ENCODE data around the gene DDX1. TPM values are rescaled to one million over a fixed set of nuclear protein-coding genes. Genes with fewer than 3 reads are reported as not detected.
A peak's percentile ranks its signal among the peaks of the same experiment; 100 is the strongest.

Gene DDX1
- total and polyA plus RNA-seq, 2 donors (not counting 1 experiment from before 2014, with no cell fraction given): 13.2 to 52.6 TPM

DNA sequence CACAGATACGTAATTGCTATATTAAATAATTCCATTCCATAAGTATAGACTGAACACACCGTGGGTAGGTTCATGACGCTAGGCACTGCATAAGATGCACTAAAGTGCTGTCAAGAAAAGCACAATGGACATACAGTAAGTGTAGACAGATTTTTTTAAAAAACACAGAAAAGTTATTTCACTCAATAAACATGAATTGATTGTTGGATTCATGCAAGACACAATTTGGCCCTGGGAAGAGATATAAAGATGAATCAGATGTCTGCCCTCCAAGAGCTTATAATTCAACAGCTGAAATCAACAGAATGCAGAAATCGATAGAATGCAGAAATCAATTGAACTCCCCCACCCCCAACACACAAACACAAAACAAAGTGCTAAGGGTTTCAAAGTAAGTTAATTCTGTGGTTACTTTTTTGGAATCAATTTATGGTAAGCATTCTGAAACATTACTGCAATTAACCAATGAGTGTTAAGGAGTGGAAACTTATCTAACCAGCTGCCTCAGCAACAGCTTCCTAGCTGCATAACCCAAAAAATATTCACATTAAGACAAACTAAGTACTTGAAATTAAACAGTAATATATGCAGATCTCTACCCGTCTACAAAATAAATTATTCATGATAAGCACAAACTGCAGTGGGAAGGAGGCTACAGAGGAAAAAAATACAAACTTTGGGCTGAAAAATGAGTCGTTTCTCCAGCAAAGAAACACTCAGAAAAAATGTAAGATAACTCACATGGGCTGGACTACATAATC, 32.1 kb upstream of the DDX1 start:
- Histone ChIP-seq H3K27me3 (replicated peaks in 1 of 4; ENCODE audit: control extremely low read depth in 1 of 4, control insufficient read depth in 3 of 4, insufficient read depth in 4 of 4, low read length in 3 of 4) (no peaks in the 10 kb centered on the region), H2AFZ (ENCODE audit: insufficient read depth, low read depth, low read length, poor library complexity, severe bottlenecking) (no peak overlapping the region), H3K79me2 (ENCODE audit: control insufficient read depth, insufficient read depth, low read length) (peaks cover 42% of the 10 kb centered on the region), H3K4me1 (ENCODE audit: control insufficient read depth in 2 of 2, insufficient read depth in 2 of 2, low read length in 2 of 2) (peaks cover 12 to 15% of the 10 kb centered on the region in 2 donors), H3K9ac (ENCODE audit: low read length) (peak overlapping the region; percentile 27), H3K27ac (ENCODE audit: low read length in 2 of 2) (no peak overlapping the region), H4K20me1 (ENCODE audit: control insufficient read depth, insufficient read depth, low read length, poor library complexity, severe bottlenecking) (no peaks in the 10 kb centered on the region), H3K9me3 (ENCODE audit: control extremely low read depth in 1 of 3, control insufficient read depth in 2 of 3, insufficient read depth in 1 of 3, low read length in 2 of 3) (no peaks in the 10 kb centered on the region), H3K36me3 (replicated peaks in 1 of 2; ENCODE audit: control extremely low read depth in 1 of 2, control insufficient read depth in 1 of 2, extremely low read depth in 1 of 2, insufficient read depth in 2 of 2, low read length in 1 of 2) (peaks cover 3 to 10% of the 10 kb centered on the region in 2 experiments), H3K4me2 (replicated peaks; ENCODE audit: low read depth, low read length, poor library complexity, severe bottlenecking) (peak overlapping the region; percentile 75), H3K4me3 (ENCODE audit: control extremely low read depth in 1 of 5, extremely low read depth in 1 of 5, insufficient read depth in 1 of 5, low read depth in 2 of 5, low read length in 4 of 5) (no peak overlapping the region)
- 67% methylated on average over 2 of the region's 6 CpGs for WGBS (ENCODE audit: insufficient coverage)
- ChIA-PET CTCF (interaction anchor here (1.4 to 5.2 kb wide), 2 partner anchors 17 to 20 kb away, joined by 3 to 34 read pairs; no protein-coding TSS in a partner anchor), POLR2A (no interaction called here)
- intact Hi-C loops (cut with micrococcal nuclease): no loop called here
- DNase-seq (no peak), ATAC-seq (ENCODE audit: low read depth) (no peak)
- Mint-ChIP-seq H3K27ac (no peak overlapping the region), H3K9me3 (ENCODE audit: insufficient read depth) (no peaks in the 10 kb centered on the region), H3K27me3 (peaks cover 4% of the 10 kb centered on the region), H3K4me3 (peak overlapping the region; percentile 70), H3K4me1 (peaks cover 38% of the 10 kb centered on the region)
- TF ChIP-seq CTCF (IDR thresholded peaks at IDR 0.05): no peak
- no peak for TF ChIP-seq EZH2 (IDR thresholded peaks at IDR 0.05; ENCODE audit: borderline replicate concordance, insufficient read depth, low read depth, low read length, poor library complexity, severe bottlenecking)
